CD4-positive, alpha-beta T cell treated with Interleukin-1 beta for 1 hour (primary cell): ENCODE measurements around the gene ZCWPW2.

Experiments used
- DNase-seq, 2 donors: peaks; one replicate each; pipeline ENCODE4 v3.0.0-alpha.2; 2020 to 2022

The ZCWPW2 gene, protein sequence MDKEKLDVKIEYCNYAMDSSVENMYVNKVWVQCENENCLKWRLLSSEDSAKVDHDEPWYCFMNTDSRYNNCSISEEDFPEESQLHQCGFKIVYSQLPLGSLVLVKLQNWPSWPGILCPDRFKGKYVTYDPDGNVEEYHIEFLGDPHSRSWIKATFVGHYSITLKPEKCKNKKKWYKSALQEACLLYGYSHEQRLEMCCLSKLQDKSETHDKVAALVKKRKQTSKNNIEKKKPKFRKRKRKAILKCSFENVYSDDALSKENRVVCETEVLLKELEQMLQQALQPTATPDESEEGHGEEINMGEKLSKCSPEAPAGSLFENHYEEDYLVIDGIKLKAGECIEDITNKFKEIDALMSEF

GRCh38 chr3:28348629-28349468 is at the start of gene ZCWPW2, which contains the start of gene AZI2:
Gene ZCWPW2, plus strand, starts transcription at chr3:28348721. Its CDS starts 64,348 bp downstream, at chr3:28413069.
Gene AZI2, minus strand, starts transcription at chr3:28348824. Its CDS starts 8,207 bp downstream, at chr3:28340617.
- peak; percentile 94 for DNase-seq

DNA sequence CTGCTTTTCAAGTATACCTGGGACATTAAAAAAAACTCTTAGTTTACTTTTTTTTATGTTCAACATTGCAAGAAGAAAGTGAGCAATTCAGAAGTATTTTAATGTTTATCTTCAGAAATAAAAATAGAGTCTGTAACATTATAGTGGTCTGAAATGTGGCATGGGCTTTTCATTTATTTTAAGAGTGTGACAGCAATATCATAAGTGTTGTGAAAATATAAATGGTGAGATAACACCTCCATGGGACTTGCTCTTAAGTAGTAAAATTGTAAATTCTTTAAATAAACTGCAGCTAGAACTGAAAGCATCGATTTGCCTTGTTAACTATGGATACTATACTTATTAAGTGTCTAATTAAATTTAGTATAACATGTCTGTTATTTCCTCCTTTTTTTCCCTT is 48.8 kb upstream of the ZCWPW2 start:
- DNase-seq = no peak

- no peak for DNase-seq
Observed at GRCh38 chr3:28300345-28300962, 48.1 kb upstream of the ZCWPW2 start.

DNA sequence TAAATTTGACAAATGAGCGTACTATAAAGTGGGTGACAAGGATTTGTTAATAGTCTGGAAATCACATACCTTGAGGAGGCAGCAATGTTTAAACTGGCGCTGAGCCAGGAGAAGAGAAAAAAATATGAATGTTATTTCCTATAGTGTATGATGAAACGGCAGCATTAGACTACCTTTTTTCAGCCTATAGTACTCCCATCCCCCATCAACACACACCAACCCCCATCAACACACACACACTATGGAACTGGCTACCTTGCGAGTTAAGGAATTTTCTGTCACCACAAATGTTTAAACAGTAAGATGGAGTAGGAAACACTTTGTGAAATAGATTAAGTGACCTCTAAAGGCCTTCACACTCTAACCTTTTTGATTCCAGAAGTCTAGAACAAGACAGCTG is 46.8 kb upstream of the ZCWPW2 start:
- DNase-seq = no peak

DNA sequence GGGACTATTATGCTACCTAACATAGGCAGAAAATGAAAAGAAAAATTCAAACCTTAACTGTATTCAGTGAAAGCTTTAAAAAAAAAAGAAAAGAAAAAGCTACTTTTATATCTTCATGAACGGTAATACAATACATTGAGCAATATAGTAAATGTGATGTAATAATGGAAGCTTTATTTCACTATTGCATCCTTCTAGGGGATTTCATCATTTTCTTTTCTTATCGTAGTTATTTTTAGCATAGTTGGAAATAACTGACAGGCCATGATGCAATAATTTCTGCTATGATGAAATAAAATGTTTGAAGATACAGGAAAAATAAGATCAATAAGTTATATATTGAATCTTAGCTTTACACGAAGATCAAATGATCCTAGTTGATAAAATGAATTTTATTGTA is 40.3 kb upstream of the ZCWPW2 start:
- no peak for DNase-seq

GRCh38 chr3:28315711-28316110 is 32.8 kb upstream of the ZCWPW2 start:
- no peak for DNase-seq

DNA sequence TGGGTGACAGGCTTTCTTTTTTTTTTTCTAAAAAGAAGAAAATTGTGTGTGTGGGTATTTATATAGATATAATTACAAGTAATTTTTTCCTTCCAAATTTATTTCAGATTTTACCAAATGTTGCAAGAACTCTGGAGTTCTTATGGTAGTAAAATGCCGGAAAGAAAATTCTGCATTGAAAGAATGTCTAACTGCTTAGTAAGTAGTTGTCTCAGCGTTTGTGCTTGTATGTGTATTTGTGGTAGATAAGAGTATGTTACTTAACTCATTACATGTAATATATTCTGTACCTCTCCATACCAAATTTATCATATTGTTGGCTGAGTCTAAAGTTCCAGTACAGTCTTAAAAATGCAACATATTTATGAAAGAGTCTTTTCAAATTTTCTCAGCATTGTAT is 32.3 kb upstream of the ZCWPW2 start:
- DNase-seq = no peak

- DNase-seq = peak; percentile 19 to 68
Observed at GRCh38 chr3:28317438-28318022, 31.0 kb upstream of the ZCWPW2 start.

DNA sequence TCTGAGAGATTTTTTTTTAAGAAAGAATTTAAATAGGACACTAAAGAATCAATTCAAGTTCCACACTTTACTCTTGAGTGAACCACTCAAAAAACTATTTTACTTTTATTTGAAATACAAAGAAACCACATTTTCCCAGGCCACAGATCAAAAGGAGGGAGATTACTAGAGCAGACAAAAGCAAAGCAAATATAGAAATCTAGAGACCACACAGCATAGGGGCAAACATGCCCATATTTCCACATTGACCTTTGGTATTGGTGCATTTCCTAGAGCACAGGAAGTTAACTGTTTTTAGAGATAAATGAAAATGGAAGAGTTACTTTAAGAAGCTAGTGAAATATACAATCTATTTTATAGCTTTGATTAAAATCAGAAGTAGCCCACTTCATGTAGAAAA is 27.5 kb upstream of the ZCWPW2 start:
- no peak for DNase-seq

DNA sequence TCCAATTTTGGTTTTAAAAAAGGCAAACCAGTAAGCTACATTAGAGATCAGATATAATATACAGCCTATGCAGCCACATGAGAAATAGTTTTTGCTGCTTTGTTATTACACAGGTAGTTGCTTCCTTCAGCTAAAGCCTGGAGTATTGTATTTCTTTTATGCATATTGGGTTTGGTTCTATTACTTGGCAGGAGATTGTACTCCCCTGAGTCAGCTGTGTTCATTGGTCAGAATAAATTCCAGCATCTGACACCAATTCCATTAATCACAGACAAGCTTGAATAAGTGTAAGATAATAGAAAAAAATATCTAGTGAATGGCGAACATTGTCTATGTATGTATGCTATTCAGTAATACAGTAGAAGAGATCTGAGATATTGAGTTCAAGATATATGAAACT is 26.1 kb upstream of the ZCWPW2 start:
- no peak for DNase-seq

DNA sequence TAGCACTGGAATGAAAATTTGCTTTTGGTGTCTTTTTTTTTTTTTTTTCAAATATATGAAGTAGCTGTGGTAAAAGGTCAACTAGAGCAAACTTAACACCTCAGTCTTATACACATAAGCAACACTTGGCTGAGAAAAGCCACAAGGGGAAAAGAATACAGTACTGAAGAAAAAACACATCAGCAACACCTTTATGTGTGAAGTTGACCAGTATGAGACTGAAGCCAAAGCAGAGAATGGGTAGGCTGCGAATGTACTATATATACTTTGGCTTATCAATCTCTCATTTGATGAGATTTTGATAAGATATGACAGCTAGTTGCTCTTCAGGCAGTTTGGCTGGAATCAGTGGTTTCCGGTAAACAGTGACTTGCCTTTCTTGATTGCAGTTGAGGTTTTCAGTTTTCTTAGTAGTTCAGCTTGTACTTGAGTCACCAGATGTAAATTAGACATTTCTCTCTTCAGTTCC is 22.0 kb upstream of the ZCWPW2 start:
- peak; percentile 25 to 62 for DNase-seq

DNA sequence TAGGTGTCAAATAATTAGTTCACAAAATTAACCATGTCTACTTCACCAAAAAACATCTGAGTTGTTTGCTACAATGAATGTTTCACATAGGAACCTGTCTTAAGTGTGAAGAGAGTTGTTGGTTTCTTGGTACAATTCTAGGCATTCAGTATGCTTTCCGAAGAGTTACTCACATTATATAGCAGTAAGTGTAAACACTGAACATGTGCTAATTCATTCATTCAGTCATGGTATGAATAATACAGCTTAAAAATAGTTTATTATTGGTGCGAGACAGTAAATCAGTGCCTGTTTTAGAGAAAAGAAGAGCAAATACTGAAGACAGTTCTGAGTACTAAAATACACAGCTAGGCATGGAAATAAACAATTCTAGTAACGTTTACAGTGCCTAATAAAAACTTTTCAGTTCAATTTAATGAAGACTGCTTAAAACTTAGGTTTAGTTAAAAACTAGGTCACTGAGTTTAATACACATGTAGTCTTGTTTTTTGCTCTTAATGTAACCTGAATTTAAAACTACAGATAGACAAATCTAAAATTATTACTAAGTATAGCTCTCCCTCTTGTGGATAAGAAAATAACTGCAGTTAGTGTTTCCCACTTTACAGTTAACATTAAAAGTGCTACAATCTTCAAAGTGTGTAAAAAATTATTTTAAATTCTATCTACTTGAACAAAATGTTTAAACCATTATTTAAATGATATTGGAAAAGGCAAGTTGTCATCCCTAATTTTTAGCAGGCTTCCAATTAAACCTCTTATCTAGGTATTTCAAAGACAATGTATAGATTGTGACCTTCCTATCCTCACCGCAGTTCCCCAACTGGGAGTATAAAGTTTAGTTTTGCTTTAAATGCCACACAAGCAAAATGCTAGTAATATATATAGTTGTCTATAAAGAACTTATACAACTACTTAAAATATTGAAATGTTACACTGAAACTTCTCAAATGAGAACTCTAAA is 20.1 kb upstream of the ZCWPW2 start:
- peak in 1 of 2 donors; percentile 63 for DNase-seq

- no peak for DNase-seq
Observed at GRCh38 chr3:28334552-28334951, 14.0 kb upstream of the ZCWPW2 start.

DNA sequence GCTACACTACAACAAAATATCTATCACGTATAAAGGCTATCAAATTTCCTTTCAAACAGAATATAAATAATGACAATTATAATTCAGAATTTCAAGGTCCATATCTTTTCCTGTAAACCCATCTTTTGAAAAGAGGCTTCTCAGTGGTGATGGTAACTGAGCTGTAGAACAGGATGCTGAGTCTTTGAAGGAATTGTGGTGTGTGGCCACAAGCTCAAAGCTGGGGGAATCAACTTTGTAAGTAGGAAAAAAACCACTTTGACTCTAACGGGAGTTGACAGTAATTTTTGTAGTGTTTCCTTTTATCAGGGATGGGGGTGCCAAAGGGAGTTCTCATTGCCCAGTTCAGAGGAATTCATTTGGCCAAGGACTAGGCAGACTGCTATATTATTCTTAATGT is 13.3 kb upstream of the ZCWPW2 start:
- DNase-seq = no peak

DNA sequence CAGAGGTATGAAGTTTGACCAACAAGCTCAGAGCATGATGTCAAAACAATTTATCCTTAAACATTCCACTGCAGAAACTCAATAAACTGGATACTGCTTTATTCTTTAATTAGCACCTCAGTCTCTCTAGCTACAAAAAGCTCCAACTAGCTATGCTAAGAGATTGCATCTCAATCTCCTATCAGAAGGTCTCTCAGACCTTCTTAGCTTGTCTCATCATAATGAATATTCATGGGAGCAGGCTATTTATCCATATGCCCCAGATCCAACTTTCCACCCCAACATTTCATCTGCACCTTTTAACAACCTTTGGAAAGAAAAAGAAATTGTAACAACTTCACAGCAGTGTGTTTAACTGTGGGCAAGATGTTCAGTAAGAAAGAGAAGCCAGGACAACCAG is 11.3 kb upstream of the ZCWPW2 start:
- DNase-seq = no peak

- DNase-seq = no peak
Observed at GRCh38 chr3:28343144-28343543, 5.4 kb upstream of the ZCWPW2 start.

- DNase-seq = no peak
Observed at GRCh38 chr3:28345690-28346089, 2.8 kb upstream of the ZCWPW2 start.

- DNase-seq = no peak
Observed at GRCh38 chr3:28347374-28348264, 902 bp upstream of the ZCWPW2 start.

DNA sequence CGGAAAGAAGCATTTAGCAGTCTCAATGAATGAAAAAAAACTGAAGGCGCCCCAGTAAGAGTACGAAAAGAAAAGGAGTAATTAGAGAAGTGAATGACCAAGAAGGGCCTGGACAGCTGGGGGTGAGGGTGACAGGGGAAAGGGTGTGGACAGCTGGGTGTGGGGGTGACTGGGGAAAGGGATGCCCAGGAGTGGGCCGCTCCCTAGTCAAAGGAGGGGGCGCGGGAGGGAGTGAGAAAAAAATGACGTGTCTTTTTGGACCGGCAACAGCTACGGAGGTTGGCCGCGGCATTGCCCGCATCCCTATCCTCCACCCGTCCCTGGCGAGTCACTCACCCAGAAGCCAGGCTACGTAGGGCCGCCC is 274 bp upstream of the ZCWPW2 start:
- no peak for DNase-seq

GRCh38 chr3:28349469-28350000 is 1.0 kb downstream of the ZCWPW2 start:
- no peak for DNase-seq

DNA sequence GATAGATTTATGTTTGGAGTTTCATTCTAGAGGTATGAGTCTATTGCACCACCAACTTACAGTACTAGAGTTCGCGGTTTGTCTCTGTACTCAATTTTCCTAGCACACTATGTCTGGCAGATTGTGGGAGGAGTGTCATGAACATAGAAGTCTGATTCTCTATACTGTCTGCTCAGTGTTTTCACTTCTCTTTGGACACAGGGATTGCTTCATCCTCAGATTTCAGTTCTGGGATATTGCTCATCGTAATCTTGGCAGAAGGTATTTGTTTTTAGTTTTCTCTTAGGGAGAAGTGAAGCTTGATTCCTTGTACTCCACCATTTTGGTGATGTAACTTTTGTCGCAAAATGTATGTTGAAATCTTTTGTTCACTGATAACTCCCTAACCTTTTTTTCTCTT is 27.9 kb downstream of the ZCWPW2 start:
- DNase-seq = no peak
